NCI-H345 treated with DMSO at 0.1 percent for 48 hours (cell line): ENCODE measurements around the gene SYNE1.
"Not testable (repeated sequence)": the region's sequence is repeated elsewhere in the genome, so short reads cannot be mapped to it uniquely, and the experiment has no call there.

Experiments
- DNase-seq: peaks from one replicate; lab custom pipeline; 2025; ENCODE audit not compliant: unreplicated experiment; lab: John Stamatoyannopoulos, UW

SYNE1 gene

GRCh38 chr6:152625213-152625612, 11.9 kb downstream of the SYNE1 start:
- DNase-seq = no peak

- DNase-seq = not testable (repeated sequence)
Observed at GRCh38 chr6:152614776-152615175, 22.4 kb downstream of the SYNE1 start.

- DNase-seq = no peak
Observed at GRCh38 chr6:152609125-152609670, 28.0 kb downstream of the SYNE1 start.

DNA sequence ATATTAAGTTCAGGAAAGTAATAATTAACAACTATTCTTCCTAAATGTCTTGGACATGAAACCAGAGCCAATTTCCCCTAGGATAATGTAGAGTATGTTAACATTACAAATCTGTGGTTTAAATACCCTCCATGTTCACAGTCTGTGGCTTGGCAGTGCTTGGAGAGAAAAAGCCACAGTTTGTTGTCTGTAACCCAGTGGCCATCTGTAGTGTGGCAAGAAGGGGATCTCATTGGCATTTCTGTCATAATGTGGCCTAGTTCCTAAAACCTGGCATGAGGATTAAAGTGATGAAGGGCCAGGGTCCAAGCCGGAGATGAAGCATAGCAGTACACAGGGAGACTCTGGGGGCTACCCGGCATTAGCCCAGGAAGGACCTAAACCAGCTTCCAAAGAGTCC, 31.2 kb downstream of the SYNE1 start:
- DNase-seq = no peak

GRCh38 chr6:152605342-152605741, 31.8 kb downstream of the SYNE1 start:
- DNase-seq = no peak

DNA sequence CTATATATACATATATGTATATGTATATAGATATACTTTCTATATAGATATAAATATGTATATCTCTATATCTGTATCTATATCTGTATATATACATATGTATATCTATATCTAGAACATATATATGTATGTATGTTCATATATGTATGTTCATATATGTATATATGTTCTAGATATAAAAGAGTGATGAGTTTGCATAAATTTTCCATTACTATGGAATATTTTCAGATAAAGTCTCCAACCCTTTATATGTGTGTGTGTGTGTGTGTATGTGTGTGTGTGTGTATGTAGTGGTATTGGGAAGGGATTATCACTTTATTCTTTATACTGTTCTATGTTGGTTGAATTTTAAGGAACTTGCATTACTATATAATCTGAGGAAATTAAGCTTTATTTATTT, 33.3 kb downstream of the SYNE1 start:
- no peak for DNase-seq

GRCh38 chr6:152600022-152600421, 37.1 kb downstream of the SYNE1 start:
- no peak for DNase-seq

- no peak for DNase-seq
Observed at GRCh38 chr6:152598901-152599537, 38.1 kb downstream of the SYNE1 start.

GRCh38 chr6:152598421-152598820, 38.7 kb downstream of the SYNE1 start:
- DNase-seq = no peak

DNA sequence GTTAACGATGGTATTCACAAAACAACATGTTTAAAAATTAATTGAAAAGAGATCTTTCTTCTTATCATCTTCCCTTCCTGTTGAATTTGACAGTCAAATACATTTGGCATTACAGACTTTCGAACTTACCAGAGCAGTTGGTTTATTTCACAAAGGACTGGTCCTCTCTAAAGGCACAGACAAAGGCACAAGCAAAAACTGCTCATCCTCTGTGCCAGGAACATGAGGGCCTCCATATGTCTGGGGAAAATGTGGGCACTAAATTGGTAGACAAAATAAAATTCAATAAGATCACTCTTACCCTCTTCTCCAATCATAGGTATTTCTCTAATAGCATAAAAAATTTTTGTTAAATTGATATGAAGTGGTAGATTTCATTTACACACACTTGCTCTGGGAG, 40.4 kb downstream of the SYNE1 start:
- no peak for DNase-seq

GRCh38 chr6:152595499-152595898, 41.7 kb downstream of the SYNE1 start:
- no peak for DNase-seq

DNA sequence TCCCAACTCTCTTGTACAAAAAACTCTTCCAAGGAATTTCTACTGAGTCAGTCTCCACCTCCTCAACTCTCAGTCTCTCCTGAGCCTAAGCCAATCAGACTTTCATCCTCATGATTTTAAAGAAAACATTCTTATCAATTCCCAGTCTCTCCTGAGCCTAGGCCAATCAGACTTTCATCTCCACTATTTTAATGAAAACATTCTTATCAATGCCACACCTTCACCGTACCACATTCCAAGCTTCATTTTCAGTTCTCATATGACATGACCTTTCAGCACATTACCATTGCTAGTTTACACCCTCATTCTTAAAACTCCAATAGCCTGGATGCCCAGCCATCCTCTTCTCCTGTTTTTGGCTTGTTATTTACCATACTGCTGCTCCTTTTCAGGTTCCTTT, 42.5 kb downstream of the SYNE1 start:
- no peak for DNase-seq

GRCh38 chr6:152588456-152588855, 48.7 kb downstream of the SYNE1 start:
- no peak for DNase-seq

DNA sequence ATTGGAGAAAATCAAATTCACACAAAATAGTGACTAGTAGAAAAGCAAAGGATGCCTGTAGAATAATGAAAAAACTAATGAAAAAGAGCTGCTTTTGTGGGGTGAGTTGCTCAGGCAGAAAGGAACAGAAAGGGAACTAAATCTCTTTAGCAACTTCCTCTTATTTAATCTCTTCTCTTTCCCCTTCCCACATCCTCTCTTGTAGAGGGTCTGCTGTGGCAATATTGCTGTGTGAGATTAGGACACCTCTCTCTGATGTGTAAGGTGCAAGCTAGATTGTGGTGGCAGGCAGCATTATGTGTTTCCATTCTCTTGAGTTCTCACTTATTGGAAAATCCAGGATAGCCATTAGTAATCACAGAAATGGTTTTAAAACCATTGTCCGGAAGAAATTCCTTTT, 49.7 kb downstream of the SYNE1 start:
- no peak for DNase-seq

DNA sequence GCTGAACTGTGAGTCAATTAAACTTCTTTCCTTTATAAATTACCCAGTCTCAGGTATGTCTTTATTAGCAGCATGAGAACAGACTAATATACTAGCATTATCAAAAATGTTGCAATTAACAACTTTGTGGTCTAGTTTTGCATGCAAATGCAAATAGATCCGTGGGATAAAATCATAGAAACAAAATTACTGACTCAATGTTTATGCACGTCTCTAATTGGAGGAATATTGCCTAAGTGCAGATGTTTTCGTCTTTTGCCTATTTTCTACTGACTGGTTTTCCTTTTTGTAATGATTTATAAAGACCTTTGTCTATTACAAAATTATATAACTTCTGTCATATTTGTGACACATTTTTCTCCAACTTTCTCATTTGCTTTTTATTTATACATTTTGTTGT, 51.9 kb downstream of the SYNE1 start:
- DNase-seq = no peak

DNA sequence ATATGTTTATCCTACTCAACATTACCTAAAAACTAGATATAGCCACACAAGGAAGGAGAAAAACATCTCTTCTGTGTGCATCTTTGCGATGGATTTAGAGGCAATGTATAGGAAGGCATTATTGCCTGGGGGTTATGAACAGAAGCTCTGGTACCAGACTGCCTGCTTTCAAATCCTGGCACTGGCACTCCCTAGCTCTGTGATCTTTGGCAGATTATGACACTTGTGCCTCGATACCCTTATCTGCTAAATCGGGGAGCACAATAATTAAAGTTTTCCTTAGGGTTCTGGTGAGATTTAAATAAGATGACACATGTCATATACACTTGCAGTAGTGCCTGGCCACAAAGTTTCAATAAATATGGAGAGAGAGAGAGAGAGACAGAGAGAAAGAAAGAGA, 53.3 kb downstream of the SYNE1 start:
- no peak for DNase-seq

DNA sequence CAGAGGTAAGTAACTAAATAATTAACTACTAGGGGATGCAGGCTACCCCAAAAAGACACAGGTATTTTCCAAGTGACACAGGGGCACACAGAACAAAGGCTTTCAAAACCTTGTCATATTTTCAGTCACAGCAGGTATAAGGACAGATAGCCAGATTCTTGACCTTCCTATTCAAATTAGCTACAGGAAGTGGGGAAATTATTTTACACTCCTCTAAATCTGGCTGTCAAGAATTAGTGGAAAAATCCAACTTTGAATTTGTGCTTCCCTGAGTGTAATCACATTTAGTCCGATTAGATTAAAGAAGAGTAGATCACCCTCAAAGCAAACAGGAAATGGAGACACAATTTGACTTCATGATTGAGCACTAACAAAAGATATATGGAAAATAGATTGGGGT, 60.6 kb downstream of the SYNE1 start:
- no peak for DNase-seq

DNA sequence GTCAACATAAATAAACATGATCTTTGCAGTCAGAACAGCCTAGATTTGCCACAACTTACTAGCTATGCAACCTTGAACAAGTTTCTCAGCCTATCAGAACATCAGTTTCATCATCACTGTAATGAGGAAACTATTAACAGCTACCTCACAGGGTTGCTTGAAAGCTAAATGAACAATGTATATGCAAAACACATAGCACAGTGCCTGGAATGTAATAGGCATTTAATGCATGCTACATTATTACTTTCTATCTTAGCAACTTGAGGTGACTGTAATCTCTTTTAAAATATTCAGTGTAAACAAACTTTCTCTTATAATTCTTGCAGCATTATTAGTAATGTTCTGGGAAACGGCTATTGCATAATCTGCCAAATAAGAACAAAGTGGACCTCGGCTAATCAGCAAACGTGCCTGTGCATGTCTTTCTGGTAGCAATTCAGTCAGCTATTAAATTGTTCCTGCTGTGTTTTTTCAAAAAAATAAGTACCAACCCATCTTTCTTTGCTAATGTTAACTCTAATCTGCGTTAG, 61.5 kb downstream of the SYNE1 start:
- no peak for DNase-seq

DNA sequence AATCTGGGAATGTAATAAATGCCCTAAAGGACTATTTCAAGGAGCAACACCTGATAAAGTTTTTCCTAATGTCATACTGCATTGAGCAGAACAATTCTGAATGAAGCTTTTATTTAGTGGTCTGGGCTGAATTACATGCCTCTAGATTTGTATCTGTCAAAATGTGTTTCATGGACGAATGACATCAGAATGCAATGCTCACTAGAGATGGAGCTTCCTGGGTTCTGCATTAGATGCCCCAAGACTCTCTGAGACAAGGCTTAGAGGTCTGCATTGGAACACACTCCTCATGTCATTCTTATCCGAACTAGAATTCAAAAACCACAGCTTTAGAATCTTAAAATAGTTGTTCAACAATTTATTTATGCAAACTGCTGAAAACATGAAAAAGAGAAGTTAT, 62.0 kb downstream of the SYNE1 start:
- no peak for DNase-seq

DNA sequence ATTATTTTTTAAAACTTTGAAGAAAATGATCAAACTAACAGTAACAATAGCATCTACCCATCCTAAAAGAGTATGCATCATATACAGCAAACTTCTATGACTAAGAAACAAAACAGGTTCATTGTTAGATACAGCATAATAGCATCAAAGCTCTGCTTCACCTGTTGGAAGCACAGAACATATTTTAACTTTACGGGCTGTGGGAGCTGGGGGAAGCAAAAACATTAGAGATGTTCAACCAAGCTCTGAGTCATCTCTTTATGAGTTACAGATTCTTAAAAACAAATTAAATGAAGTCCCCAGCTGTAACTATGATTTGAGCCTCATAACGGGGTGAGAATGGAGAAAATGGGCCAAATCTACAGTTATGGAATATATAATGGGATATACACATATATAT, 63.4 kb downstream of the SYNE1 start:
- DNase-seq = no peak

GRCh38 chr6:152572338-152573088, 64.6 kb downstream of the SYNE1 start:
- no peak for DNase-seq

- DNase-seq = no peak
Observed at GRCh38 chr6:152571943-152572337, 65.2 kb downstream of the SYNE1 start.
